ENCODE data around the gene ADRB2.

The ADRB2 gene

GRCh38 chr5:148831590-148832565 lies 5.5 kb downstream of the ADRB2 start:
- no peak for DNase-seq

GRCh38 chr5:148833122-148833521 lies 6.7 kb downstream of the ADRB2 start:
- no peak for DNase-seq

- no peak for DNase-seq
These were observed 7.5 kb downstream of the ADRB2 start for GRCh38 chr5:148833925-148834324.

- no peak for DNase-seq
These were observed 8.3 kb downstream of the ADRB2 start for GRCh38 chr5:148834689-148835088.

- DNase-seq = no peak
These were observed 10.2 kb downstream of the ADRB2 start for GRCh38 chr5:148836272-148837250.

GRCh38 chr5:148837383-148837782 lies 11.0 kb downstream of the ADRB2 start:
- no peak for DNase-seq

GRCh38 chr5:148838357-148838756 lies 11.9 kb downstream of the ADRB2 start:
- DNase-seq = no peak

GRCh38 chr5:148839960-148840359 lies 13.5 kb downstream of the ADRB2 start:
- DNase-seq = no peak

- no peak for DNase-seq
These were observed 14.1 kb downstream of the ADRB2 start for GRCh38 chr5:148840531-148840930.

GRCh38 chr5:148841519-148841918 lies 15.1 kb downstream of the ADRB2 start:
- no peak for DNase-seq

- DNase-seq = no peak
These were observed 15.8 kb downstream of the ADRB2 start for GRCh38 chr5:148842161-148842560.

GRCh38 chr5:148843510-148844318 lies 17.3 kb downstream of the ADRB2 start:
- DNase-seq = no peak

GRCh38 chr5:148844433-148845280 lies 18.2 kb downstream of the ADRB2 start:
- DNase-seq = peak; percentile 32 to 36

GRCh38 chr5:148846930-148847329 lies 20.5 kb downstream of the ADRB2 start:
- no peak for DNase-seq

- DNase-seq = no peak
These were observed 21.0 kb downstream of the ADRB2 start for GRCh38 chr5:148847456-148847855.

- DNase-seq = no peak
These were observed 22.1 kb downstream of the ADRB2 start for GRCh38 chr5:148848393-148849031.

GRCh38 chr5:148849461-148849860 lies 23.1 kb downstream of the ADRB2 start:
- DNase-seq = no peak

GRCh38 chr5:148850836-148851235 lies 24.4 kb downstream of the ADRB2 start:
- no peak for DNase-seq

- no peak for DNase-seq
These were observed 27.5 kb downstream of the ADRB2 start for GRCh38 chr5:148853868-148854267.

- DNase-seq = no peak
These were observed 29.0 kb downstream of the ADRB2 start for GRCh38 chr5:148855249-148856008.
